HG03159 (cell line): Measurements from ENCODE around the gene CSGALNACT2.

Experiments
- ATAC-seq: cut with Tn5 transposase; IDR thresholded peaks from one replicate; pipeline ENCODE4 v1.9.1; 2021; ENCODE audit warnings: mild to moderate bottlenecking, moderate library complexity; ENCODE audit not compliant: unreplicated experiment

CSGALNACT2 gene

DNA sequence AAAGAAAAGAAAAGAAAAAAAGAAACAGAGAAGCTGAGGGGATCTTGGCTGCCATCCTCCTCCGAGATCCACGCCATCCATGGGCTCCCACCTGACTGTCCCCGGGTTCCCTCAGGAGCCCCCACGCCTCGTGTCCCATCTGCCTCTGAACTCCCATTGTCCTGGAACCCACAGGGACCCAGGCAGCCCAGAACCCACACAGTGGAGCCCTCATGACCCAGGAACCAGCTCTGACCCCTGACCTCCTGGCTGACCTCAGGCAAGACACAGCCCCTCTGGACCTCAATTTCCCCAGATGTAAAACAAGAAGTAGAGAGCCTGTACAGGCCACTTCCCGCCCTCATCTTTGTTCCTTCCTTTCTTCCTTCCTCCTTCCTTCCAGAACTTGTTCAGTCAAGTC is 88.2 kb downstream of the CSGALNACT2 start:
- ATAC-seq: no peak

- no peak for ATAC-seq
These were observed 88.9 kb downstream of the CSGALNACT2 start for GRCh38 chr10:43226851-43227845.

DNA sequence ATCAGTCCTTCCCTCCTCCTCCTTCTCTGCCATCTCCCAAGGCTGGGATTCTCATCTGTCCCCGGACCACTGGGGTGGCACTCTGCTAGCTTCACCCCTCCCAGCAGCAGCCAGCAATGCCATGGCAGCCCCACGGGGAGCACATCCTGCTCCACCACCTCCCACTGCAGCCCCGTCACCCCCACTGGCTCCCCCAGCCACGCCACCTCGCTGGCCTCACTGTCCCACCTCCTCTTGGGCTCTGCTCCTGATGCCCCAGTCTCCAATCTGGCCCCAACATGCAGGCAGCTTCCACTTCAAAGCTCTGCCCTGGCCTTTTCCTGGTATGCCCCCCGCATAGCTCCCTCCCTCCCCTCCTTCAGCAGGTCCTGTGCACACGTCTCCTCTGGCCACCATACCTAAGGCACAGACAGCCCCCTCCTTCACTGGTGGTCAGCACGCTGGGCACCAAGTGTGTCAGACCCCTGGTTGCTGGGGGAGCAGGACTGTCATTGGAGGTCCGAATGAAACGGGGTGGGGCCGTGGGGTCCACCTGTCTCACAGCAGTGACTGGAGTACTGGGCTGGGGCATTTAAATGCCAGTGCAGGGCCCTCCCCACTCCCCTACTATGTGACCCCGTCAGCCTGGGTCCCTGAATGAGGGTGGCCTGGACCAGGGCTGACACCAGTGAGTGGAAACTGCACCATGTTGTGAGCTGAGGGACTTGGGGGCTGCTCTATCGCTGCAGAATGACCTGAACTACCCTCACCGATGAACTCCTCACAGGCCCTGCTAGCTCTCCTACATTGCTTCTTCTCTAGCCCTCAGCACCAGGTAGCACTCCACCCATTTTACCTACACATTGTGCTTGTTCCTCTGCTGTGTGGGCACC is 89.9 kb downstream of the CSGALNACT2 start:
- ATAC-seq: no peak

GRCh38 chr10:43228783-43229207 is 90.5 kb downstream of the CSGALNACT2 start:
- no peak for ATAC-seq

DNA sequence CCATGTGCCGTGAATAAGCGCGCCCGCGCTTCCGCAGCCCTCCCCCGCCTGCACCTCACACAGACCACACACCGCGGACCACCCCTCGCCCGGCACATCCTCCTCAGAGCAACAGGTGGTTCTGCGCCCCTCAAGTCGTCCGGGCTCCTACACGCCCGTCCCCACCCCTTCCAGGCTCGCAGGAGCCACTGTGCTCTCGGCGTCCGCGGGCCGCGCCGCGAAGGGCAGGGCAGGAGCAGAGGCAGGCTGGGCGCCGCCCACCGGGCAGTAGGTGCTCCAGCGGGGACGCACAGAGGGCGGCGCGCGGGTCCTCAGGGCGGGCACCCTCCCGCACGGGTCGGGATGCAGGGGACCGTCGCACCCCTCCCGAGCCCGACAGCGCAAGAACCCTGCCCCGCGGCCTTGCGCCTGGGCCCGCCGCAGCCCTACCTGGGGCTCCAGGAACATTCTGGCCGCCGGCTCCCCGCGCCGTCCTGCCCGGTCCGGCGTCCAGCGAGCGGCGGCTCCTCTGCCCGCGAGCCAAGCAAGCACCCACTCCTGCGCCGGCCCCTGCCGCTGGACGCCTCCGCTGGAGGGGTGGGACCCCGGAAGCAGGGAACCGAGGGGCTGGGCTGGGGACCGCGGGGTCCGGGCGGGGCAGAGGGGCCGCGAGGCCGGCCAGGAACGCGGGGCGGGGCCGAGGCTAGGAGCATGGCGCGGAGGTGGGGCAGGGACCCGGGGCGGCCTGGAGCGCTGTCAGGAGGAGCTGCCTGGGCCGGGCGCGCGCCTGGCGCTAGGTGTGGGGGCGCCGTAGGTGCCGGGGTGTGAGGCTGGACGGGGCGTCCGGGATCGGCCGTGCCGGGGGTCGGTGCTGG is 91.2 kb downstream of the CSGALNACT2 start:
- ATAC-seq: no peak

DNA sequence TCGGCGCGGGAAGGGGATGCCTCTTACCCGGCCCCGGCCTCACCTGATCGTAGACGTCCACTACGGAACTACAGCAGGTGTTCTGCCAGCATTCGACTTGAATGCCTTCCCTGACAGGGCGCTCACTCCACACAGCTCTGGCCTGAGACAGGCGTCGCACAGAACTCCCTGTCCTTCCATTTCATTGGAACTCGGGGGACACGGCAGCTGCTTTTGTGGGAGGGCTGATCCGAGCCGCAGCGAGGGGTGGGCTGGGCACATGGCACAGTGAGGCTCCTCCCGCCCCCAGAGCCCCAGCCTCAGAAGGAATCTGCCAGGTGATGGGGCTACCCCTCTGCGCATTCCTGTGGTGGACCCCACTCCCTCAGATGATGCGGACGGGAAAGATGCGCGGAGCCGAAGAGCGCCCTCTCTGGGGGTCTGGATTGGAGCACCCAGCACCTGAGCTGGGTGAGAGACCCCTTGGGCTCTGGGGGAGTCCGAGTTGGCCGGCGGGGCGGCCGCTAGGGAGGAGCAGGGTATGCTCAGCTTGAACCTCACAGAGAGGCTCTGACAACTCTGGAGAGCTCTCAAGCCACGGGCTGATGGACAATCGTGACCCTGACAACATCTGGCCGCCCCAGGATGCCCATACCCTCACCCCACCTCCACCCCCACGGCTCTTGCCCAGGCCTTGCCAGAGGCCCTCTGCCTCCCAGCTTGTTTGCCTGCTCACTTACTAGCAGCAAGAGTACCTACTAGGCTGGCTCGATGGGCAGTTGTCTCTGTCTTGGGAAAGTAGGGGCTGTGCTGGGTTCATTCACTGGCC is 92.1 kb downstream of the CSGALNACT2 start:
- ATAC-seq: no peak

DNA sequence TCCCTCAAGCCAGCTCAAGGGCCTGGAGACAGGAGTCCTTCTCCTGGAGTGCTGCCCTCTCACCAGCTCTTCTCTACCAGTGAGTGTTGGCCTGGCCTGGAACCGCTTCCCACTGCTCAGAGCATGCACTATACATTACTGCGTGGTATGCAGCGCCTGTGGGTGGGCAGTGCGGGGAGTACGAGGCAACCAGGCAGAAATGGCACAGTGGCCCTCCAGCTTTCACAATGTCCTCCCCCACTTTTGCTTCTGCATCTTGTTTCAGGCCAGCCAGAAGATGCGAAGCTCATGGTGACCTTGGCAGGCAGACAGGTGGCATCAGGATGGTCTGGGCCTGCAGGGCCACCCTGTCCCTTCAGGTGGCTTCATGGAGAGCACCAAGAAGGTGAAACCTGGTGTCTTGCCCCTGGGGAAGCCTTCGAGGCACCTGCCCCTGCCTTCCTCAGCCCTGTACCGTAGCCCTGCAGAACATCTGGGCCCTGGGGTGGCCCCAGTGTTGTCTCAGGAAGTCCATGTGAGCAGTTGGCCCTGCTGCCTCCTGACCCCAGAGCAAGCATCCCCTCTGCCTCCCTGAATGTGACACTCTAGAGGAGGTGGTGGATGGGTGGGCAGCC is 92.8 kb downstream of the CSGALNACT2 start:
- no peak for ATAC-seq

DNA sequence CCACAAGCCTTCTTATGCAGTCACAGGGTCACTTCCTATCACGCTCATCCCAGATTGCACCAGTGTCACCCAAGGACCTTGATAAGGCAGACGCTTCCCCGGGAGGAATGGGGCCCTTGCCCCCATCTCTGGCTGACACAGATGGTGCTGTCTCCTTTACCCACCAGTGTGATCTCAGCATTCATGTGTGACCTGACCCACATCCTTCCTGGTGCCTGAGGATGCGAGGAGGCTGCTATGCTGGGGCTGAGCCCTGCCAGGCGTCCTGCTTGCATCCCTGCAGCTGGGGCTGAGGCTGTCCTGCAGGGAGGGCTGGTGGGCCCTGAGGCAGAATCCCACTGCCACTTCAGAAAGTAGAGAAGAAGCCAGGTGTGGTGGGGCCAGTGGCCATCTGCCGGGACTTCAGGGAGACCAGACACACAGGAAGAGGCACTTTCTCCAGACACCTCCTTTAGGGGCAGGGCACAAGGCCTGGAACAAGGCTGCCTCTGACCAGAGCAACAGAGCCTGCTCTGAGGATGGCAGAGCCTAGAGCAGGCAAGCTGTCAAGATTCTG is 93.4 kb downstream of the CSGALNACT2 start:
- no peak for ATAC-seq

- no peak for ATAC-seq
These were observed 95.6 kb downstream of the CSGALNACT2 start for GRCh38 chr10:43233601-43234430.

DNA sequence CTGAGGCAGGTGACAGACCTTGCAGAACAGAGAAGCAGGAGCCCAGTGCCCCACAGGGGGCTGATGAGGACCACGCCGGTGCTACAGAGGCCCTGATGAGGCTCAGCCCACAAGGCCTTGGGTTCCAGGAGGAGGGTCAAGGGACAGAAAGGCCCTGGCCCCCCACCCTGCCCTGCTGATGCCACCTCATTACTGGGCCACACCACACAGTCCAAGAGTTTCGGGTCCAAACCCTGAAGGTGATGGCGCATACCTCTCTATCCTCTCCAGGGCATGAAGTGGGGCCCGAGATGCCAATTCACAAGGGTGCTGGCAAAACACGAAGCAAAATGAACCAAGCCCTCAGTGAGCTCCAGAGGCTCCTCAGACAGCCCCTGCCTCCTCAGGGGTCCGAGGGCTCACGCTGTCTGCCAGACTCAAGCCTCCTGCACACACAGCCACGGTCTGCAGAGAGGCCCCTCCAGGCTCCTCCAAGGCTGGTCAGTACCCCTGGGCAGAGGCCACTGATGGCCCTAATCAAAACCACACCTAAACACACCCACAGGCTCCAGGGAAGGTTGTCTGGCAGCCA is 96.3 kb downstream of the CSGALNACT2 start:
- no peak for ATAC-seq
